ENCODE results near the gene ANXA9. TPM values are rescaled to one million over a fixed set of nuclear protein-coding genes. Genes with fewer than 3 reads are reported as not detected.

Gene ANXA9
- total RNA-seq, 1 donor from 2014 or later, result 0.26 TPM

- H3K4me3 ChIP-seq (ENCODE audit: low read depth, low read length), result no peak overlapping the region
- DNase-seq (ENCODE audit: low read depth) (no peak), FAIRE-seq (no peak)
- no peaks in the 10 kb centered on the region for H3K27me3 ChIP-seq (ENCODE audit: control insufficient read depth, insufficient read depth, low read length)
- no peak for TF ChIP-seq CTCF (IDR thresholded peaks at IDR 0.05; ENCODE audit: insufficient read depth, low read length, severe bottlenecking)
- peaks cover 34% of the 10 kb centered on the region for H3K36me3 ChIP-seq (ENCODE audit: control insufficient read depth, insufficient read depth, low read length)
These were observed 14.2 kb upstream of the ANXA9 start for GRCh38 chr1:150967936-150968335.

GRCh38 chr1:150968491-150968890, 13.6 kb upstream of the ANXA9 start:
- no peak for DNase-seq (ENCODE audit: low read depth)
- no peak for FAIRE-seq
- Histone ChIP-seq H3K36me3 (ENCODE audit: control insufficient read depth, insufficient read depth, low read length) (peaks cover 34% of the 10 kb centered on the region), H3K27me3 (ENCODE audit: control insufficient read depth, insufficient read depth, low read length) (no peaks in the 10 kb centered on the region), H3K4me3 (ENCODE audit: low read depth, low read length) (no peak overlapping the region)
- no peak for TF ChIP-seq CTCF (IDR thresholded peaks at IDR 0.05; ENCODE audit: insufficient read depth, low read length, severe bottlenecking)

- FAIRE-seq (no peak), DNase-seq (ENCODE audit: low read depth) (no peak)
- H3K36me3 ChIP-seq (ENCODE audit: control insufficient read depth, insufficient read depth, low read length), result peaks cover 31% of the 10 kb centered on the region
These were observed 12.5 kb upstream of the ANXA9 start for GRCh38 chr1:150969626-150970025.

DNA sequence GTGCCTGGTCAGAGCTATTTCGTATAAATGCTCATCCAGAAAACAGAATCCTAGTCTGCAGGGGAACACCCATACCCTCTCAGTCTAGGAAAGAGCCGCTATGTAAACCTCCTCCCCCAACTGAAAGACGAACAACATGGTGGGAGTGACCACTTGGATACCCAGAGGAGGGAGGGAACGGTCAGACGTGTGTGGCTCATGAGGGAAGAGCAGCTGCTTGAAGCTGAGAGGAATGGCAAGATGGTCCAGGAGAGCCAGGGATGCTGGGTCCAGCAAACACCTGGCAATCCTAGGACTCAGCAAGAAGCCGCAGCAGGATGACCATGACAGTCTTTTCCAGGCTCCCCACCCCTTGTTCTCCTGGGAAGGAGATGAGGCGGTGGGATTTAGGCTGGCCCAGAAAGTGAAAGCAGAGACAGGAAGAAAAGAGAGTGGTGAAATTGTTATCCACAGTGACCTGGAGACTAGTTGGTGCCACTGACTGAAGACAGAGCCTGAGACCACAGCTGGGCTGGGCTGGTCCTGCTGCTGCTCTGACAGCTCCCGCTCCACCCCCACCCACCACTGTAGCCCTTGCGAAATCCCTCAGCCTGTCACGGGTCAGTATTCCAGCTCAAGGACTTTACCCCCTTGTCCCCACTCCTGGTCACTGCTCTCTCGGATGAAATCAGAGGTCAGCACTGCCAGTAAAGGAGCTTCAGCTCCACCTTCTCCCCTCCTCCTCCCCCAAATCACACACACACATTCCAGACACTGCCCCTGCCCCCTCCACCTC, 11.1 kb upstream of the ANXA9 start:
- FAIRE-seq, result no peak
- peak; percentile 18 for DNase-seq (ENCODE audit: low read depth)
- Histone ChIP-seq H3K27me3 (ENCODE audit: control insufficient read depth, insufficient read depth, low read length) (no peaks in the 10 kb centered on the region), H3K4me3 (ENCODE audit: low read depth, low read length) (no peak overlapping the region), H3K36me3 (ENCODE audit: control insufficient read depth, insufficient read depth, low read length) (peaks cover 24% of the 10 kb centered on the region)
- TF ChIP-seq CTCF (IDR thresholded peaks at IDR 0.05; ENCODE audit: insufficient read depth, low read length, severe bottlenecking), result no peak

More at GRCh38 chr1:150969626-150970025, 12.5 kb upstream of the ANXA9 start:
- TF ChIP-seq CTCF (IDR thresholded peaks at IDR 0.05; ENCODE audit: insufficient read depth, low read length, severe bottlenecking), result no peak
- Histone ChIP-seq H3K4me3 (ENCODE audit: low read depth, low read length) (no peak overlapping the region), H3K27me3 (ENCODE audit: control insufficient read depth, insufficient read depth, low read length) (no peaks in the 10 kb centered on the region)

- DNase-seq (ENCODE audit: low read depth) (no peak), FAIRE-seq (no peak)
- H3K36me3 ChIP-seq (ENCODE audit: control insufficient read depth, insufficient read depth, low read length), result peaks cover 19% of the 10 kb centered on the region
- no peak overlapping the region for H3K4me3 ChIP-seq (ENCODE audit: low read depth, low read length)
- TF ChIP-seq CTCF (IDR thresholded peaks at IDR 0.05; ENCODE audit: insufficient read depth, low read length, severe bottlenecking), result no peak
- no peaks in the 10 kb centered on the region for H3K27me3 ChIP-seq (ENCODE audit: control insufficient read depth, insufficient read depth, low read length)
These were observed 10.3 kb upstream of the ANXA9 start for GRCh38 chr1:150971583-150972416.
